Effector memory CD4-positive, alpha-beta T cell (primary cell): ENCODE results near the gene KLHL40.

Source experiments
- DNase-seq, 3 donors: peaks; one replicate each; pipeline ENCODE4 v3.0.0-alpha.2; 2020
- H3K27ac ChIP-seq: 2 replicates; pipeline ENCODE4 v1.7.0; 2013; ENCODE audit warnings: mild to moderate bottlenecking, low read length, moderate library complexity; ENCODE audit not compliant: insufficient read depth, poor library complexity, severe bottlenecking
- H3K27me3 ChIP-seq: replicated peaks from 2 replicates; pipeline ENCODE4 v1.7.0; 2013; ENCODE audit warnings: mild to moderate bottlenecking, low read length; ENCODE audit not compliant: insufficient read depth, control insufficient read depth, poor library complexity, severe bottlenecking
- H3K36me3 ChIP-seq: 2 replicates; pipeline ENCODE4 v1.7.0; 2013; ENCODE audit warnings: mild to moderate bottlenecking, low read length, moderate library complexity; ENCODE audit not compliant: control insufficient read depth, insufficient read depth
- H3K4me1 ChIP-seq: 2 replicates; pipeline ENCODE4 v1.7.0; 2013; ENCODE audit warnings: low read length, mild to moderate bottlenecking; ENCODE audit not compliant: control insufficient read depth, insufficient read depth, poor library complexity, severe bottlenecking
- H3K4me3 ChIP-seq: 2 replicates; pipeline ENCODE4 v1.7.0; 2013; ENCODE audit warnings: low read length, low read depth, mild to moderate bottlenecking; ENCODE audit not compliant: insufficient read depth, poor library complexity, severe bottlenecking
- H3K9me3 ChIP-seq: 2 replicates; pipeline ENCODE4 v1.7.0; 2013; ENCODE audit warnings: mild to moderate bottlenecking, low read length, moderate library complexity; ENCODE audit not compliant: control insufficient read depth
- total RNA-seq, 3 donors: gene quantifications; one replicate each; lab custom pipeline; 2026; lab: John Stamatoyannopoulos, UW

Gene KLHL40
- 0 reads per million in 3 donors for total RNA-seq

DNA sequence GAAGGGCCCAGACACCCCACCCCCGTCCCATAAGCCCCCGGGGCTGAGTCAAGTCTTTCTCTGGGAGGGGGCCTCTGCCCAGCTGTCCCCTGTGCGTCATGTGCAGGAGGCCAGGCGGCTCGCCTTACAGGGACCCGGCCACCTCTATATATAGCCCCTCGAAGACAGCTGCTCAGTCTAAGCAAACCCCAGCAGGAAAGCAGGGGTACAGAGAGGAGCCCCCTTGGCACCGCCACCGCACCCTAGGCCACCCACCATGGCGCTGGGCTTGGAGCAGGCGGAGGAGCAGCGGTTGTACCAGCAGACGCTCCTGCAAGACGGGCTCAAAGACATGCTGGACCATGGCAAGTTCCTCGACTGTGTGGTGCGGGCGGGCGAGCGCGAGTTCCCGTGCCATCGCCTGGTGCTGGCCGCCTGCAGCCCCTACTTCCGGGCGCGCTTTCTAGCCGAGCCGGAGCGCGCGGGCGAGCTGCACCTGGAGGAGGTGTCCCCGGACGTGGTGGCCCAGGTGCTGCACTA lies at the start of gene KLHL40:
TSS of gene KLHL40 (plus strand) at position 175 of the 519 bp plus-strand sequence. CDS start at position 257, 82 bp downstream.
- H3K4me1 ChIP-seq, result no peaks in the 10 kb centered on the region
- no peaks in the 10 kb centered on the region for H3K9me3 ChIP-seq
- H3K27ac ChIP-seq, result no peak within 1 kb of the TSS
- peaks cover 6% of the 10 kb centered on the region for H3K27me3 ChIP-seq
- no peak within 1 kb of the TSS for H3K4me3 ChIP-seq
- no peak for DNase-seq
- H3K36me3 ChIP-seq, result no peaks in the 10 kb centered on the region

GRCh38 chr3:42637001-42637400 lies 48.3 kb upstream of the KLHL40 start:
- H3K36me3 ChIP-seq, result peaks cover 60% of the 10 kb centered on the region

GRCh38 chr3:42638339-42638842 lies 46.9 kb upstream of the KLHL40 start:
- Histone ChIP-seq H3K9me3 (no peaks in the 10 kb centered on the region), H3K36me3 (peaks cover 64% of the 10 kb centered on the region), H3K4me1 (peaks cover 22% of the 10 kb centered on the region), H3K27me3 (no peaks in the 10 kb centered on the region), H3K27ac (peak overlapping the region; percentile 74), H3K4me3 (peak overlapping the region; percentile 16)
- DNase-seq, result peak in 1 of 3 donors; percentile 20

More at GRCh38 chr3:42637001-42637400, 48.3 kb upstream of the KLHL40 start:
- Histone ChIP-seq H3K27ac (peak overlapping the region; percentile 74), H3K9me3 (no peaks in the 10 kb centered on the region), H3K4me3 (no peak overlapping the region), H3K27me3 (no peaks in the 10 kb centered on the region), H3K4me1 (peaks cover 22% of the 10 kb centered on the region)
- no peak for DNase-seq

GRCh38 chr3:42639192-42639591 lies 46.1 kb upstream of the KLHL40 start:
- Histone ChIP-seq H3K27ac (peak overlapping the region; percentile 74), H3K27me3 (no peaks in the 10 kb centered on the region), H3K4me3 (peak overlapping the region; percentile 16), H3K4me1 (peaks cover 22% of the 10 kb centered on the region), H3K36me3 (peaks cover 63% of the 10 kb centered on the region), H3K9me3 (no peaks in the 10 kb centered on the region)
- DNase-seq, result no peak

DNA sequence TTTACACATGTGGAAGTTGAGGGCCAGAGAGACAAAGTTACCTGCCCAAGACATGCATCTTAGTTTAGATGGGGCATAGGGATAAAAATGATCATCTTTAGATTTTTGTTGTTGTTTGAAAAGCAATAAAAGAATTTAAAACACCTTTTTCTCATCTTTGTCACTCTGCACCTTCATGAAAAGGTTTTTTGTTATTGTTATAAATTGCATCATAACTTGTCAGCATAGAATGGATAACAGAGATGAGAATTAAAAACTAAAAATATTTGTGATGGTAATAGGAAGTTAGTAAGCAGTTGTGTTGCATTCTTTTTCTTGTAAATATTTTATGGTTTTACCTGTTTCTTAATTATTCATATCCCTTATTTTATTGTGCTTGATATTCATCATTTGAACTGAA lies 45.2 kb upstream of the KLHL40 start:
- Histone ChIP-seq H3K9me3 (no peaks in the 10 kb centered on the region), H3K36me3 (peaks cover 64% of the 10 kb centered on the region), H3K4me1 (peaks cover 22% of the 10 kb centered on the region), H3K27me3 (no peaks in the 10 kb centered on the region), H3K27ac (peak overlapping the region; percentile 74), H3K4me3 (no peak overlapping the region)
- DNase-seq, result no peak

DNA sequence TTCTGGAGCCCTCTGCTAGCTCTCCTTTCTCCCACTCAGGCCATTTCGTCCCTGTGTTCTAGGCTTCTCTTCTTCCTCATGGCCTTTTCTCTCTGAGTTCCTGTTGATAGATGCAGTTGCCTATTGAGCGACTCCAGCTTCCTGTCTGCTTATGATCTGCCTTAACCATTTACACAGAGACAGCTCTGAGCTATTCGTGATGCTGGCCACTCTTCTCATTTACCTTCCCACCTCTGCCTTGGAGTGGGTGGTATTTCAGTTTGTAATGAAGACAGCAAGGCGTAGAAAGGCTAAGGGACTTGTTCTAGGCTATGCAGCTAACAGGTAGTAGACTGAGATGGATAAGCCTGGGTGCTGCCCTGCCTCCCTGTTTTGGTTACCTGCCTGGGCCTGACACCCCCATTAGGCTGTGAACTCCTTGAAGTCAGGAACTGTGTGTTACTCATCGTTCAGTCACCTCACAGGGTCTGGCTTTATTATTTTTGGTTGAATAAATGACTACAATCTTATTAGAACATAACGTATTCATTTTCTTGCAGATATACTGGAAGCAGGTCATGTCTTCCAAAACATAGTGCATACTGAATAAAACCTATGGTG lies 44.5 kb upstream of the KLHL40 start:
- Histone ChIP-seq H3K4me1 (peaks cover 22% of the 10 kb centered on the region), H3K27me3 (no peaks in the 10 kb centered on the region), H3K4me3 (no peak overlapping the region), H3K27ac (no peak overlapping the region), H3K36me3 (peaks cover 67% of the 10 kb centered on the region), H3K9me3 (no peaks in the 10 kb centered on the region)
- no peak for DNase-seq

GRCh38 chr3:42647821-42648459 lies 37.4 kb upstream of the KLHL40 start:
- H3K27me3 ChIP-seq, result no peaks in the 10 kb centered on the region
- no peaks in the 10 kb centered on the region for H3K4me1 ChIP-seq
- H3K9me3 ChIP-seq, result no peaks in the 10 kb centered on the region
- H3K4me3 ChIP-seq, result no peak overlapping the region
- DNase-seq, result no peak
- H3K27ac ChIP-seq, result no peak overlapping the region
- peaks cover 56% of the 10 kb centered on the region for H3K36me3 ChIP-seq

DNA sequence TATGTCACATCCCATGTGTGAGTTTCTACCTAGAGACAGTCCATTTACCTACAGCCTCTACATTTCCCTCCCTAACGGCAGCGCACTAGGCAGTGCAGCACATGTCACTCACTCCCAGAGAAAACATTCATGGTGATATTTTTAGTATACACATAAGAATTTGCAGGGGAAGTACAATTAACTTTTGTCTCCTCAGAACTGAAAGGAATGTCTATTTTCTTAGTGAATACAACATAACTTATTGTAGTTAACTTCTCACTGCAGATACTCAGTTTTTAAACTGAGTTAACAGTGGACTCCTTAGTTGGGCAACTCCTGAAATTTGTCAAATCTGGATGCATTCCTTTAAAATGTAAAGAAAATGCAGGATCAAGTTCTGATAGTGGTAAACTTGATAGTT lies 36.3 kb upstream of the KLHL40 start:
- H3K27me3 ChIP-seq, result no peaks in the 10 kb centered on the region
- DNase-seq, result no peak
- no peaks in the 10 kb centered on the region for H3K9me3 ChIP-seq
- H3K4me3 ChIP-seq, result no peak overlapping the region
- peaks cover 9% of the 10 kb centered on the region for H3K4me1 ChIP-seq
- no peak overlapping the region for H3K27ac ChIP-seq
- H3K36me3 ChIP-seq, result peaks cover 46% of the 10 kb centered on the region

DNA sequence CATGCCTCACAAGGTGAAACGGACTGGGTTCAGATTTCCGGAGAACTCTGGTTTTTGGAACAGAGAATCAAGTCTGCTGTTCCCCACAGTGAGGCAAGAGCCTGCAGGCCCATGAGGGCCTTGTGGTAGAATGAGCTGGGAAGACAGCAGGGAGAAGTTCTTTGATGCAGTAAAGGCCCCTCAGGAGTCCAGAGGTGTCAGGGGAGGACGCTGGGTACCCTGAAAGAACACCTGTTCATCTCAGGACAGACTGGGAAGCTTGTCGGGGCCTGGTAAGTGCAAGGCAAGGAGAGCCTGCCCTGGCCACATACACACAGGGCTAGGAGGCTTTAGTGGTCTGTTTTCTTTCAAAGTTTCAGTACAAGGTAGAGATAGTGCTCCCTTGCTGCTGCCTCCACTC lies 35.6 kb upstream of the KLHL40 start:
- H3K27me3 ChIP-seq, result no peaks in the 10 kb centered on the region
- peaks cover 13% of the 10 kb centered on the region for H3K4me1 ChIP-seq
- H3K9me3 ChIP-seq, result no peaks in the 10 kb centered on the region
- H3K36me3 ChIP-seq, result peaks cover 40% of the 10 kb centered on the region
- no peak for DNase-seq
- H3K4me3 ChIP-seq, result no peak overlapping the region
- H3K27ac ChIP-seq, result no peak overlapping the region
